CD8-positive, alpha-beta memory T cell (primary cell): ENCODE data around the gene MMP20. TPM values are rescaled to one million over a fixed set of nuclear protein-coding genes. Genes with fewer than 3 reads are reported as not detected.

Source experiments
- CTCF ChIA-PET: fragments of 350-600 bp; sonication (Branson Sonifier 250); formaldehyde crosslinking; loops from one replicate; lab custom pipeline; 2021; ENCODE audit warnings: antibody characterized with exemption; lab: Charles Lee
- POLR2A ChIA-PET: fragments of 350-600 bp; sonication (Branson Sonifier 250); formaldehyde crosslinking; loops from one replicate; lab custom pipeline; 2021; ENCODE audit warnings: antibody characterized with exemption; lab: Charles Lee
- DNase-seq, 5 donors: peaks; one replicate each; pipeline versions ENCODE4 v3.0.0 to v3.0.0-alpha.2; 2020 to 2022; ENCODE audit warnings: mixed read lengths in 1 of 5
- H3K27ac ChIP-seq: one replicate; pipeline ENCODE4 v1.7.0; 2013; ENCODE audit warnings: low read depth, mild to moderate bottlenecking, low read length, moderate library complexity
- H3K27me3 ChIP-seq: 2 replicates; pipeline ENCODE4 v1.7.0; 2013; ENCODE audit warnings: low read length, mild to moderate bottlenecking; ENCODE audit not compliant: insufficient read depth, poor library complexity, severe bottlenecking
- H3K36me3 ChIP-seq: 2 replicates; pipeline ENCODE4 v1.7.0; 2013; ENCODE audit warnings: mild to moderate bottlenecking, low read length, moderate library complexity; ENCODE audit not compliant: insufficient read depth
- H3K4me1 ChIP-seq: 2 replicates; pipeline ENCODE4 v1.7.0; 2013; ENCODE audit warnings: mild to moderate bottlenecking, low read length, moderate library complexity; ENCODE audit not compliant: insufficient read depth
- H3K4me3 ChIP-seq: 2 replicates; pipeline ENCODE4 v1.7.0; 2013; ENCODE audit warnings: mild to moderate bottlenecking, low read length
- H3K9me3 ChIP-seq: 2 replicates; pipeline ENCODE4 v1.7.0; 2013; ENCODE audit warnings: mild to moderate bottlenecking, low read length
- H3K27ac Mint-ChIP-seq, 8 donors: one replicate each; pipeline ENCODE4 v1.8.0; 2020 to 2021; ENCODE audit warnings: mixed read lengths in 8 of 8, mild to moderate bottlenecking in 6 of 8, inconsistent platforms in 3 of 8, moderate library complexity in 3 of 8
- H3K27me3 Mint-ChIP-seq, 2 donors: one replicate each; pipeline ENCODE4 v1.8.0; 2020 to 2021; ENCODE audit warnings: mixed read lengths in 2 of 2, mild to moderate bottlenecking in 1 of 2, moderate library complexity in 1 of 2
- H3K36me3 Mint-ChIP-seq, 3 donors: one replicate each; pipeline ENCODE4 v1.8.0; 2020 to 2021; ENCODE audit warnings: mixed read lengths in 3 of 3, inconsistent platforms in 1 of 3, mild to moderate bottlenecking in 1 of 3
- H3K4me1 Mint-ChIP-seq, 3 donors: one replicate each; pipeline ENCODE4 v1.8.0; 2020 to 2021; ENCODE audit warnings: mixed read lengths in 3 of 3, inconsistent platforms in 1 of 3, mild to moderate bottlenecking in 1 of 3
- H3K4me3 Mint-ChIP-seq, 7 donors: one replicate each; pipeline ENCODE4 v1.8.0; 2020 to 2021; ENCODE audit warnings: mixed read lengths in 7 of 7, mild to moderate bottlenecking in 6 of 7, moderate library complexity in 4 of 7, inconsistent platforms in 2 of 7
- H3K9me3 Mint-ChIP-seq, 5 donors: one replicate each; pipeline ENCODE4 v1.8.0; 2020 to 2022; ENCODE audit warnings: mixed read lengths in 5 of 5, mild to moderate bottlenecking in 3 of 5, moderate library complexity in 2 of 5, inconsistent platforms in 1 of 5
- polyA plus RNA-seq: library from polyadenylated mRNA; unstranded; fragments of 300-500 nt; fragmentation: Illumina TruSeq; gene quantifications from one replicate; pipeline ENCODE4 v1.2.3, GENCODE V29; 2021
- total RNA-seq, 2 experiments: library from RNA; stranded (reverse); gene quantifications; one replicate each; pipeline ENCODE4 v1.2.3, GENCODE V29; 2021

MMP20 gene
- total and polyA plus RNA-seq, 3 experiments from 2014 or later = not detected

DNA sequence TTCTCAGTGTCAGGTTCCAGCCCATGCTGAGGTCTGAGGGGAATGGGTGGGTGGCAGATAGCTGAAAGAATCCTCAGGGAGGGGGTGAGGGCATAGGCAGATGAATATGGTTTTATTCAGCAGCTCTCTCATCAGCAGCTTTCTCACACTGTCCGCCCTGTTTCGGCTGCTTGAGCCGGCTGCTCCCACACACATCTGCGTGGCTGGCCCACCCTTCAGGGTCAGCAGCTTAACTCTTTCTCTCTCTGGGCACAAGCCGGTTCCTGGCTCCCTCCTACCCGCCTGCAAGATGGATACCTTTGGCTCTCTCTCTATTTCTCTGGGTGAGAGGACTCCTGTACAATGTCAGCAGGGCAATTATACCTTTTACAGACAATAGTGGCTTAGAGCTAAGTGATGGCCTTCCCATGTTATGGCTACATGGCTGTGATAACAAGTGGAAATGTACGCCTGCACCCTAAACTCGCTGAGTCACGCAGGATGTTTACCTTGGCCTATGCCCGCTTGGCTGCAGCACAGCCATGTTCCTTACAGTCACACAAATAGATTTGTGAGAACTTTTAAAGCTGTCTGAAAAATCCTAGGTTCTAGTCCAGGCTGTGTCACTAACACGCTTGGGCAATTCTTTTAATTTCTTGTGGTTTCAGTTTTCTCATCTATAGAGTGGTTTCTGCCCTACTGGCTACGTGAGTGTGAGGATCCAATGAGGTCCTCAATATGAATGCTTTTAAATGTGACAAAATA lies 4.1 kb downstream of the MMP20 start:
- no peak overlapping the region for H3K27ac ChIP-seq
- DNase-seq = no peak
- no peaks in the 10 kb centered on the region for H3K27me3 ChIP-seq
- ChIA-PET POLR2A (no interaction called here), CTCF (no interaction called here)
- H3K9me3 ChIP-seq = no peaks in the 10 kb centered on the region
- H3K36me3 ChIP-seq = no peaks in the 10 kb centered on the region
- no peaks in the 10 kb centered on the region for H3K4me1 ChIP-seq
- Mint-ChIP-seq H3K4me1 (no peaks in the 10 kb centered on the region), H3K27ac (peak overlapping the region in 1 of 8 donors; percentile 54), H3K4me3 (no peak overlapping the region), H3K36me3 (no peaks in the 10 kb centered on the region), H3K27me3 (peaks cover 2 to 25% of the 10 kb centered on the region in 2 donors), H3K9me3 (no peaks in the 10 kb centered on the region)
- no peak overlapping the region for H3K4me3 ChIP-seq

DNA sequence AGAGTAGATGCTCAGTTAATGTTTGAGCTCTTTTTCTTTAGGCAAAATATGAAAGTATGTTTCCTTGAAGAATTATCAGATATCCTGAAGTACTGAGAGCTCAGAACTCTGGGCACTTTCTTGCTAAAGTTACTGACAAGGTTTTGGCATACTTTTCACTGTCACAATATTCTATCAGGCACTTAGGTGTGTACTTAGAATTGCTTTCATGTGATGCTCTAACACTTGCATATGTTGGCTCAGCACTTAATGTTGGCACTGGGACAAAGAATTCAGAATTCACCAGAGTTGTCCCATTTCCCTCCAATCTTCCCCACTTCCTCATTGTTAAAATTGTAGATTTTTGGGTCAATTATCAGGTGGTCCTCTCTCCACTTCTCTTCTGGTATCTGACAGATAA lies 5.0 kb downstream of the MMP20 start:
- Mint-ChIP-seq H3K36me3 (no peaks in the 10 kb centered on the region), H3K4me3 (no peak overlapping the region), H3K9me3 (no peaks in the 10 kb centered on the region), H3K4me1 (no peaks in the 10 kb centered on the region), H3K27me3 (peaks cover 2 to 19% of the 10 kb centered on the region in 2 donors), H3K27ac (no peak overlapping the region)
- Histone ChIP-seq H3K4me1 (no peaks in the 10 kb centered on the region), H3K36me3 (no peaks in the 10 kb centered on the region), H3K4me3 (no peak overlapping the region), H3K27ac (no peak overlapping the region), H3K27me3 (no peaks in the 10 kb centered on the region), H3K9me3 (no peaks in the 10 kb centered on the region)
- POLR2A ChIA-PET = no interaction called here
- CTCF ChIA-PET = no interaction called here
- DNase-seq = no peak

DNA sequence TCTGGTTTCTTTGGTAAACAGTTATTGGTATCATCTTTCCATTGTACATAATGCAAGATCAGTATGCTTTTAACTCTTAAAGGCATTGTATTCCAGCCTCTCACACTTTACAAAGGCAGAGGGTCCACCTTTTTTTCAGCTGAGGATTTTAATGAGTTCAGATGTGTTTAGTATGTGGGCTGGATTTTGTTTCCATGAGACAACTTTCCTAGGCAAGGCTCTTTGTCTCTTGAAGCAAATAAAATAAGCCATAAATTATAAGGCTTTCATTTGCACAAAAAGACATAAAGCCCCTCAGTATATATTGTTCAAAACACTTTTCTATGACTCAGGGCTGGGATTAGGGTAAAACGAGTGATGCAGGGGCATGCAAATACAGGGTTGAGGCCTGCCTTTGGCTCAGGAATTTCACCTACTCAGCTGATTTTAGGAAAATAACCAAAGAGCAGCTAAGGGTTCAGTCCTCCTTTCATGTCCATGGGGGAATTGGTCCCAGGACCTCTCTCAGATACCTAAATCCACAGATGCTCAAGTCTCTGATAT lies 7.6 kb downstream of the MMP20 start:
- no peak overlapping the region for H3K4me3 ChIP-seq
- H3K36me3 ChIP-seq = no peaks in the 10 kb centered on the region
- H3K4me1 ChIP-seq = no peaks in the 10 kb centered on the region
- no peaks in the 10 kb centered on the region for H3K9me3 ChIP-seq
- no peak overlapping the region for H3K27ac Mint-ChIP-seq
- no peak overlapping the region for H3K27ac ChIP-seq
- H3K27me3 Mint-ChIP-seq = peaks cover 0 to 6% of the 10 kb centered on the region in 2 donors
- H3K4me3 Mint-ChIP-seq = no peak overlapping the region
- no peak for DNase-seq
- peaks cover 0 to 3% (median 0%) of the 10 kb centered on the region in 3 donors for H3K4me1 Mint-ChIP-seq
- H3K36me3 Mint-ChIP-seq = no peaks in the 10 kb centered on the region
- H3K27me3 ChIP-seq = no peaks in the 10 kb centered on the region
- no peaks in the 10 kb centered on the region for H3K9me3 Mint-ChIP-seq
- POLR2A ChIA-PET = no interaction called here
- CTCF ChIA-PET = no interaction called here

DNA sequence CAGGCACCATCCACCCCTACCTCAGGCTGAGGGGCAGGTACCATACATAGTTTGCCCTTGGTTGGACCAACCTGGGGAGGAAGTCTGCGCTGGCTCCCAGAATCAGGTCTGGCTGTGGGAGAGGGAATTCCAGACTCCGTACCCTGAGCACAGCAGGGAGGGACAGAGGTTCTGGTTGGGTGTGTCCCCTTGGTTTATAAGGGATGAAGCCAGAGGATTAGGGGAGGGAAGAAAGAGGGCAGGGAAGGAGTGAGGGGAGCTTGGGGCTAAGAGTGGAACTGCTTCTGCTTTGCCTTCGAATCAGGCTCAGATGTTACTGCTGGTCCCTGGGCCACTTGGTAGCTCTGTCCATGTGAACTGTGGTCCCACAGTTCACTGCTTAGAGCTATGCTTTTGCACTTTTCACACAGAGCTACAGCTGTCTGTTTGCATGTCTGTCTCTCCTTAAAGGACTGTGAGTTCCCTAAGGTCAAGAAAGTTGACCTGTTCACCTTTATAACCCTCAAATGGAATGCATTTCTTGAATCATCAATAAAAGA lies 9.2 kb downstream of the MMP20 start:
- H3K27ac Mint-ChIP-seq = no peak overlapping the region
- no peaks in the 10 kb centered on the region for H3K9me3 Mint-ChIP-seq
- H3K27me3 Mint-ChIP-seq = peaks cover 0 to 3% of the 10 kb centered on the region in 2 donors
- ChIA-PET CTCF (no interaction called here), POLR2A (no interaction called here)
- peaks cover 0 to 3% (median 0%) of the 10 kb centered on the region in 3 donors for H3K4me1 Mint-ChIP-seq
- Histone ChIP-seq H3K4me1 (no peaks in the 10 kb centered on the region), H3K36me3 (no peaks in the 10 kb centered on the region), H3K4me3 (no peak overlapping the region), H3K27me3 (no peaks in the 10 kb centered on the region), H3K9me3 (no peaks in the 10 kb centered on the region), H3K27ac (no peak overlapping the region)
- no peak for DNase-seq
- no peak overlapping the region for H3K4me3 Mint-ChIP-seq
- H3K36me3 Mint-ChIP-seq = no peaks in the 10 kb centered on the region

DNA sequence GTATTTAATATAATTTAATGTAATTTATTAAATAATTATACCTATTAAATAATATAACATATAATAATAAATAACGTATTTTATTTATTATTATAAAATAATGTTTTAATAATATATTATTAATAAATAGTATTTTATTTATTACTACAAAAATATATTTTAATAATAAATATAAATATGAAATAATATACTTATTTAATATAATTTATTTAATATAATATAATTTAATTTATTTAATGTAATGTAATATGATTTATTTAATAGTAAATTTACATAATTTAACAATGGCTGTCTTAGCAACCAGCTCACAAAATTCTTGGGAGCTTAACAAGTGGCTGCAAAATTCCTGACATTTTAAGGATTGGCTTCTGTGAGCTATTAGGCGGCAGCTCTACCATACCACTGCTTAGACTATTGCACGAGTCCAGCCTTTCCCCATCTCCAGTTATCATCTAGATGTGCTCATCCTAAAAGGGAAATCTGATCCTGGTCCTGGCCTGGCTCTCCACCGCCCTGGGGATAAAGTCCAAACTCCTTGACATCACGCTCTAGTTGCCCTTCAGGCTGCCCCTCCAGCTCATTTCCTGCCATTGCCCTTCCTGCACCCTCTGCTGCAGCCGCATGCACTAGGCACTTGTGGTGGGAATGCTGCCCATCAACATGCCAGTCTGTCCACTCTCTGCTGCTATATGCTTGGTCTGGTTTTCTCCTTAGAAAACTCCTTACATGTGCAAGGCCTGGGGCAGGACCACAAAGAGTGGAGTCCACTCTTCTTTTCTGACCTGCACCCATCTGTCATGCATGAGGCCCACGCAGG lies 9.8 kb downstream of the MMP20 start:
- Mint-ChIP-seq H3K4me1 (peaks cover 0 to 3% (median 0%) of the 10 kb centered on the region in 3 donors), H3K9me3 (no peaks in the 10 kb centered on the region)
- POLR2A ChIA-PET = no interaction called here

DNA sequence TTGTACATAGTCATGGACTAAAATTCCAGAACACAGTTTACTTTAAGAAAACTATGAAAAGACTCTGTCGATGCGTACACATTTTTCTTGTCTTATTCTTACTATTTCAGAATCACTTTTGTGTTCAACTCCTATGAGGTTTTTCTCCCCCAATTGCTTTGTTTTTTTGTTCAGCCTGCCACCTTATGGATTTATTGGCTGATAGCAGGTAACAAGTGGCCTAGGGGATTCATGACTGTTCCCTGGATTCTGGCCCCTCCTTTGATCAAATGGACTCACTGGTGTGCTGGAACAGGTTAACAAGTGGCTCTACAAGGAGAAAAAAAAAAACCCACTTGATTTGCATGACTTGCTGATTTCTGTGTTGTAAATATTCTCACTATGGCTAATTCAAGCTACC lies 10.6 kb downstream of the MMP20 start:
- H3K36me3 ChIP-seq = no peaks in the 10 kb centered on the region
- no peak overlapping the region for H3K27ac Mint-ChIP-seq
- no peak for DNase-seq
- H3K4me3 ChIP-seq = no peak overlapping the region
- ChIA-PET CTCF (interaction anchor here (1.0 to 2.5 kb wide), 5 partner anchors 36 to 325 kb away, joined by 3 to 18 read pairs (median 9); no protein-coding TSS in a partner anchor), POLR2A (no interaction called here)
- no peak overlapping the region for H3K4me3 Mint-ChIP-seq
- H3K36me3 Mint-ChIP-seq = no peaks in the 10 kb centered on the region
- no peaks in the 10 kb centered on the region for H3K9me3 Mint-ChIP-seq
- H3K4me1 ChIP-seq = no peaks in the 10 kb centered on the region
- H3K9me3 ChIP-seq = no peaks in the 10 kb centered on the region
- no peaks in the 10 kb centered on the region for H3K27me3 ChIP-seq
- H3K27ac ChIP-seq = no peak overlapping the region
- H3K27me3 Mint-ChIP-seq = no peaks in the 10 kb centered on the region
- peaks cover 0 to 3% (median 0%) of the 10 kb centered on the region in 3 donors for H3K4me1 Mint-ChIP-seq

More for the DNA sequence above, 9.8 kb downstream of the MMP20 start:
- H3K27ac Mint-ChIP-seq = no peak overlapping the region
- no peak overlapping the region for H3K4me3 Mint-ChIP-seq
- H3K36me3 Mint-ChIP-seq = no peaks in the 10 kb centered on the region
- no peak overlapping the region for H3K4me3 ChIP-seq
- no peaks in the 10 kb centered on the region for H3K27me3 Mint-ChIP-seq
- H3K4me1 ChIP-seq = no peaks in the 10 kb centered on the region
- DNase-seq = no peak
- H3K36me3 ChIP-seq = no peaks in the 10 kb centered on the region
- no peak overlapping the region for H3K27ac ChIP-seq
- CTCF ChIA-PET = no interaction called here
- H3K9me3 ChIP-seq = no peaks in the 10 kb centered on the region
- no peaks in the 10 kb centered on the region for H3K27me3 ChIP-seq

DNA sequence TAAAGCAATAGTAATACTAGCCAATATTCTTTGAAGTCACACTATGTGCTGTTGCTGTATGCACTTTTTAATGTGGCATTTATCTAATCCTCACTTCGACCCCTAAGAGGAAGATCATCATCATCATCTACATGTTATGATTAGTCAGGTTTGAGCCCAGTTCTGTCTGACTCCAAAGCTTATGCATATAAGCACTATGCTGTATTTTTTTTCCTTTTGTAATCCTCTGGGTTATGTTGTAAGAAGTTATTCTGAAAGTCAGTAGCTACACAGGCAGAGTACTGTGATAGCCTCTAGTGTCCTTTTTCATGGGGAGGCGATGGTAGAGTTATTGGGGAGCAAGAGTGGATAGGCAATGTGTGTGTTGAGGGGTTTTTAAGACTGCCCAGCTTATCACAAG lies 11.1 kb downstream of the MMP20 start:
- Histone ChIP-seq H3K9me3 (no peaks in the 10 kb centered on the region), H3K27me3 (no peaks in the 10 kb centered on the region), H3K4me3 (no peak overlapping the region), H3K36me3 (no peaks in the 10 kb centered on the region), H3K27ac (no peak overlapping the region), H3K4me1 (no peaks in the 10 kb centered on the region)
- Mint-ChIP-seq H3K36me3 (no peaks in the 10 kb centered on the region), H3K9me3 (no peaks in the 10 kb centered on the region), H3K4me3 (no peak overlapping the region), H3K27me3 (no peaks in the 10 kb centered on the region), H3K4me1 (peaks cover 0 to 3% (median 0%) of the 10 kb centered on the region in 3 donors), H3K27ac (no peak overlapping the region)
- ChIA-PET CTCF (interaction anchor here (0.7 to 2.7 kb wide), 11 partner anchors 19 to 324 kb away, joined by 3 to 18 read pairs (median 4); no protein-coding TSS in a partner anchor), POLR2A (no interaction called here)
- DNase-seq = no peak
